ENCODE results near the gene P2RX6.
"Not testable (repeated sequence)": the region's sequence is repeated elsewhere in the genome, so short reads cannot be mapped to it uniquely, and the experiment has no call there.

The P2RX6 gene

DNA sequence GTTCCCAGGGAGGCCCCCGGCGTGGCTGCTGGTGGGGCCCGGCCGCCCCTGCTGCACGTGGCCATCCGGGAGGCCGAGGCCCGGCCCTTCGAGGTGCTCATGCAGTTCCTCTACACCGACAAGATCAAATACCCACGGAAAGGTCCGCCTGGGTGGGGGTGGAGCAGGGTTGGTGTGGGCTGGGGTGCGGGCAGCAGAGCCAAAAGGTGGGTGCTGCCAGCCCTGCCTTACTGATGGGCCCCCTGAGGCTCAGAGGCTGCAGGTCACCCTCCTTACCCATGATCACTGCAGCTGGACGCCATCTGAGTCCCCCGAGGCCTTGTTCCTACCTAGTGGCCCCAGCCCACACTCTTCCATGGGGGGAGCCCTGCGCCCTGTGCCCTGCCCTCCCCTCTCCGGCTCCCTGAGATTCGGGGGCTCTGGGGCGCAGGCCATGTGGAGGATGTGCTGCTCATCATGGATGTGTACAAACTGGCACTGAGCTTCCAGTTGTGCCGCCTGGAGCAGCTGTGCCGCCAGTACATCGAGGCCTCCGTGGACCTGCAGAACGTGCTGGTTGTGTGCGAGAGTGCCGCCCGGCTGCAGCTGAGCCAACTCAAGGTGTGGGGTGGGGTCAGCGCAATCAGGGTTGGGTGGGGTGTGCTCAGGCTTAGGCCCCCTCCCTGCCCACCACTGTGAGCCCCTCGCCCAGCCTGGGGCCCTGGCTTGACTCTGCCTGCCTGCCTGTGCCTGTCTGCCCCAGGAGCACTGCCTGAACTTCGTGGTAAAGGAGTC, 20.6 kb upstream of the P2RX6 start:
- no peak for DNase-seq (ENCODE audit: low read depth)

- no peak for DNase-seq (ENCODE audit: low read depth)
These were observed 20.1 kb upstream of the P2RX6 start for GRCh38 chr22:20994902-20995241.

DNA sequence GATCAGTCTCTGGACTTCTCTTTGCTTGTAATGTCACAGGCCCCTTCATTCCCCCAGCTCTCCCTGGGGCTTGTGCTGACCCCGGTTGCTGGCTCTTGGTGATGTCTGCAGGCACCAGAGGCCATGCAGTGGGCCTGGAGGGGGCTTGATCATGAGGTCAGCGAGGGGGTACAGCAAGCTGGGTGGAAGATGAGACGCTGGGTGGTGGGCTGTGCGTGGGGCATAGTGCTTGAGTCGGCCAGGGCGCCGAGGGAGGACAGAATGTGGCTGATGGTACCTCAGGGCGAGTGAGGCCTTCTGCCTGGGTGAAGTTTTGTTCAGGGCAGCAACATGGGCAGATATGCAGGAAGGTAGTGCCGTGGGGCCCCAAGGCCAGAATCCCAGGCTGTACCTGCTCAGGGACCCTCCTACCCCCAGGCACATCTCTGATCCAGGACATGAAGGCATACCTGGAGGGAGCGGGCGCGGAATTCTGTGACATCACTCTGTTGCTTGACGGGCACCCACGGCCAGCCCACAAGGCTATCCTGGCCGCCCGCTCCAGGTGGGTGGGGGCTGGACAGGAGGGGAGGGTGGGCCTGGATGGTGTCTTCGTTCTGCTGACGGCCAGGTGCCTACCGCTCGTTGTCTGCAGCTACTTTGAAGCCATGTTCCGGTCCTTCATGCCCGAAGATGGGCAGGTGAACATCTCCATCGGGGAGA, 19.5 kb upstream of the P2RX6 start:
- DNase-seq (ENCODE audit: low read depth): no peak

GRCh38 chr22:20996031-20996410, 18.9 kb upstream of the P2RX6 start:
- no peak for DNase-seq (ENCODE audit: low read depth)

DNA sequence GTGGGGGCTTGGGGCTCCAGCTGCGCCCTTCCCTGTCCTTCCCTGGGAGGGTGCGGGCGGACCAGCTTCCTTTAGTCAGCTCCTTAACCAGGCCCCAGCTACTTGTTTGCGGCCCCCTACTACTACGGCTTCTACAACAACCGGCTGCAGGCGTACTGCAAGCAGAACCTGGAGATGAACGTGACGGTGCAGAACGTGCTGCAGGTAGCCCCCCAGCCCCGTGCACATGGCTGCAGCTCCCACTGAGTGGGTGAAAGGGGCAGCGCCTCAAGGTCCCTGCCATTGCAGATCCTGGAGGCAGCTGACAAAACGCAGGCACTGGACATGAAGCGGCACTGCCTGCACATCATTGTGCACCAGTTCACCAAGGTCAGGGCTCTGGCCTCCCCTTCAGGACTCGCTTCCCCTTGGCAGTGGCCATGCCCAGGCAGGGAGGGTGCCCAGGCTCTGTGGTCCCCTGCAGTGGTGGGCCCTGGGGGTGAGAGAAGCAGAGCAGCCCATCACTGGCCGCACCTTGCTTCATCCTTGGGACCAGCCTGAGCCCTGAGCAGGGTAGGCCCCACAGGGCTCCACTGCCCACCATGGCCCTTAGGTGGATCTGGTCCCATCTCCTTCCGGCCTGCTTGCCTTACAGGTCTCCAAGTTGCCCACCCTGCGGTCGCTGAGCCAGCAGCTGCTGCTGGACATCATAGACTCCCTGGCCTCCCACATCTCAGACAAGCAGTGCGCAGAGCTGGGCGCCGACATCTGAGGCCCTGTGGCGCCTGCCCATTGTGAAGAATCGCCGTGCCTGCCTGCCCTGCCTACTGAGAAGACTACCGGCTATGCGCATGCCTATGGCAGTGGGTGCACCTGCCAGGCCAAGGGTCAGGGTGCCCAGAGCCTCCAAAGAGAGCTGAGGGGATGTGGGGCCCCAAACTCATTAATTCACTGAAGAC, 18.1 kb upstream of the P2RX6 start:
- DNase-seq (ENCODE audit: low read depth): no peak

GRCh38 chr22:20997536-20998257, 17.3 kb upstream of the P2RX6 start:
- no peak for DNase-seq (ENCODE audit: low read depth)

DNA sequence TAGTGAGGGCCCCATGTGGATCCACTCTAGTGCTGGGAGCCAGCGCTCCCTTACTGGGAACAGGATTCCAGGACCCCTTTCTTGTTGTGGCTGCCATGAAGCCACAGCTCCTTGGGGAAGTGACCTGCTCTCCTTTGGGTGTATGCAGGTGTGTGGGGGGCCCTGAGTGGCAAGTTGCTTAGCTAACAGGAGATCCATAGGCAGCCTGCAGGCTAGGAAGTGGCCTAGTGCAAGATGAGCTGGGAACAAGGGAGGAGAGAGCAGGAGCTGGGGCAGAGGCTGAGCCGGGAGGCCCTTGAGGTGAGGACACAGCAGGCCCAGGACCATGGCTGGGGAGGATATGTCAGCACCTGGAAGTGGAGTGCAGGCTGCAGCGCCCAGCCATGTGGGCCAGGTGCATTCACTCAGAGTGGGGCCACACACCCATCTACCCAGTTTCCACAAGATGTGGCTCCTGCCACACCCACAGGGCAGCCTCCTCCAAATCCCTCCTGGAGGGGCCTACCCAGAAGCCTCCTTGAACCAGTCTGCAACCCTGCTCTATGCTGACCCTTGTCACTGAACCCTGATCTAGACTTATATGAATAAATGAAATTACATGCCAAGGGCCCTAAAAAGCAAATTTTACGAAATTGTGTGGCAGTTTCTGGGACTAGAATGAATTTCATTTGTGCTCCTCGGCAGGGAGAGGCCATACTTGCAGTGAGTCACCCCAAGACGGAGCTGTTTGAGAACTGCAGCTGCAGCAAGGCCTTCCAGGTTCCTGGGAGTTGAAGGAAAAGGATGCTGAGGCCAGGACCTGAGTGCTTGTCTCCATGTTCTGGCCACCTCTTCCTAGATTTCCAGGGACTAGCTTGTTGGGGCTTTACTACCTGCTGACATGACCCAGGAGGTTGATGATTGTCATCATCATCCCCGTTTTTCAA, 16.3 kb upstream of the P2RX6 start:
- DNase-seq (ENCODE audit: low read depth): no peak

DNA sequence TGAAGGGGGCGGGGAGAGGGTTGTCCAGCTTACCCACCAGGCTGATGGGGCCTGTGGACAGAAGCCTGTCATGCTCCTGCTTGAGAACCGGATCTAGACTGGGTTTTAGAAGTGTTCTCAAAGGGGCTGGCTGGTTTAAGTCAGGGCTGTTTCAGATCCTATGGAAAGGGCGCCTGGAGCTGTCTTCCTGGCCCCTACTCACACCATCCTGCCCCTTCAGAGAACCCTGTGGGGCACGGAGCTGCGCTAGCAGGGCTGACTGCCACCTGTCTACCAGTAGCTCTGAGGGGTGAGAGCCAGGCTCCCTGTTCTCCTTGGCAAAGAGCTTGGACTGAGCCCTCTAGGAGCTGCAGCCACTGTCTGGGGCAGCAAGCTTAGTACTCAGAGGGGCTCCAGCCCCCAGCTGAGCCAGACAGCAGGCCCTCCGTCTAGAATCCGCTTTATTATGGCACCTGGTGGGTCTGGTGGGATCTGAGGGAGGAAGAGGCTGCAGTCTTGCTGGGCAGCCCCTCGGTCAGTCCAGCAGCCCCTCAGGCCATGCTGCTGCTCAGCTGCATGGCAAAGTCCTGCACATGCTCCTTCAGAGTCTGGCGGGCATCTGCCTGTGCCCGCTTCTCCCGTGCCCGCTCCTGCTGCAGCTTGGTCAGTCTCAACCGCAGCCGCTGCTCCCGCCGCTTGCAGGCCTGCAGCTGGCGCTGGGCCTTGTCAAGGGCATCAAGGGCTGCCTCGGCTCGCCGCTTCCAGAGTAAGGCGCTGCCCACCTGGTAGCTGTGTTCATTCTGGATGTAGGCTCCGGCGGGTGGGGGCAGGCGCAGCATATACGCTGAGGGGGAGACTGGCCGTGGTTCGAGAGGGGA, 15.4 kb upstream of the P2RX6 start:
- no peak for DNase-seq (ENCODE audit: low read depth)

- no peak for DNase-seq (ENCODE audit: low read depth)
These were observed 14.6 kb upstream of the P2RX6 start for GRCh38 chr22:21000207-21000986.

GRCh38 chr22:21000987-21001600, 13.9 kb upstream of the P2RX6 start:
- DNase-seq (ENCODE audit: low read depth): no peak

DNA sequence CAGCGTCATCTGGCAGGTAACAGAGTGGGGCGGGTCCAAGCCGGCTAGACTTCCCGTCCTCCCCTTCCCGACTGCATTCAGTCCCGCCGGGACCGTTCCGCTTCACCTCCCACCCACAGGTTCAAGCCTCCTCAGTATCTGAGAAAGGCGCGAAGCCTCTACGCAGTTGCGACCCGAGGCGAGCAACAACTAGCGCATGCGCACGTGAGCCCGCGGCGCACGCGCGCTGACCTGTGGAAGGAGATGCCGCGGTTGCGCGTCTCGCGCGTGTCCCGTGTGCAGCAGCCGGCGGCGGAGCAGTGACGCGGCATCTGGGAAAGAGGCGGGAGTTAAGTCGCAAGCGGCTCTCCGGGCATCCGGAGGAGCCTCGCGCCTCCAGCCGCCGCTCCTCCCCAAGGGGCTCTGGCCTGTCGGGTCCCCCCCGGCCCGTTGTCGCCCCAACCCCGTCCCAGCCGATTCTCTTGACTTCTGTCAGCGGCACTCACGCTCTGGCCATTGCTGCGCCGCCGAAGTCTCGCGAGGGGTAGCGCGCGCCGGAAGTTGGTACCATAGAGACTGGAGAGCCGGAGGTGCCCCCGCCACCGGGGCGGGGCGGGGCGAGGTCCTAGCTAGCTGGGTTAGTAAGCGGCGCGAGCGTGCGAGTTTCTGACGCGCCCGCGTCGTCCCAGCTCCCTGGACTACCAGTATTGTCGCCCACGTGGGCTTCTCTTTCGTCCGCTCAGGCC, 13.2 kb upstream of the P2RX6 start, which contains the start of gene THAP7:
Gene THAP7, minus strand, starts transcription at position 518 of the 725 bp plus-strand sequence. Its CDS starts 207 bp downstream, at position 311.
- DNase-seq (ENCODE audit: low read depth): peak; percentile 93

- no peak for DNase-seq (ENCODE audit: low read depth)
These were observed 11.2 kb upstream of the P2RX6 start for GRCh38 chr22:21003782-21004181.

GRCh38 chr22:21009208-21009607, 5.8 kb upstream of the P2RX6 start:
- DNase-seq (ENCODE audit: low read depth): not testable (repeated sequence)

GRCh38 chr22:21009638-21010425, 5.1 kb upstream of the P2RX6 start:
- no peak for DNase-seq (ENCODE audit: low read depth)

DNA sequence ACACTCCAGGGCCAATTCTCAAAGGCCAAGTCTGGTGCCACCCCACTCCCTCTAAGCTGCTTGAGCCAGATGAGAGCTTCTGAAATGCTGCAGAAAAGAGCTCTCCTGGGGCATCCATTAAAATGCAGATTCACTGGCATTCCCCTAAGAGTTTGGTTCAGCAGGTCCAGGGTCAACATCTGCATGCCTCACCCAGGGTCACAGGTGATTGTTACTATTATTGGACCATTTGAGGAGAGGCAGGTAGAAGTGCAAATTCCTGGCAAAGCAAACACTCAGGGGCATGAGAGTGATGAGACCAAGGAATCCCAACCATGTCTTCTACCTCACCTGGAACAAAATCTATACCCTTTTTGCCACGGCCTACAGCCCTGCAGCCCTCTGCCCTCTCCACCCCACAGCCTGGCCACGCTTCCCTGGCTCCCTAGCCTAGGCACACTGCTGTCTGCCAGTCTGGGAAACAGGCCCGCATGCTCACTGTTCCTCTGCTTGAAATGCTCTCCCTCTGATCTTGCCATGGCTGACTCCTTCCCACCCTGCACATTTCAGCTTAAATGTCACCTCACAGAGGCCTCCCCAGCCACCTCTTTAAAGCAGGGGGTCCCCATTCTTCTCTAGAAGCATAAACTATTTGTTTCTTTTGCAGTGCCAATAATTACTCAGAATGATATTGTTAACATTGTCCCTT, 4.4 kb upstream of the P2RX6 start:
- DNase-seq (ENCODE audit: low read depth): no peak
